CD14-positive monocyte (primary cell): ENCODE data around the gene PWP1. TPM values are rescaled to one million over a fixed set of nuclear protein-coding genes. Genes with fewer than 3 reads are reported as not detected.

ENCODE experiments used
- DNase-seq, 3 donors: peaks; one replicate each; pipeline ENCODE4 v3.0.0-alpha.2; 2011 to 2022
- H2AFZ ChIP-seq: 2 replicates; pipeline ENCODE4 v1.6.0; 2012; ENCODE audit warnings: mild to moderate bottlenecking, low read depth, low read length, inconsistent platforms; ENCODE audit not compliant: insufficient read depth, poor library complexity, severe bottlenecking
- H3K27ac ChIP-seq, 2 donors: 1 replicate in 1 of 2; 2 replicates in 1 of 2; pipeline ENCODE4 v1.5.1; 2012 to 2013; ENCODE audit warnings: low read length in 2 of 2, control low read depth in 1 of 2, inconsistent platforms in 1 of 2, low read depth in 1 of 2, mild to moderate bottlenecking in 1 of 2
- H3K27me3 ChIP-seq, 2 donors: one replicate each; pipeline versions ENCODE4 v1.6.0 to v1.6.1; 2011 to 2013; ENCODE audit warnings: low read length in 2 of 2; ENCODE audit not compliant: control insufficient read depth in 2 of 2, insufficient read depth in 2 of 2
- H3K36me3 ChIP-seq, 2 donors: replicated peaks in 1 of 2; 1 replicate in 1 of 2; 2 replicates in 1 of 2; pipeline versions ENCODE4 v1.5.1 to v1.6.1; 2012 to 2013; ENCODE audit warnings: low read length in 2 of 2, control low read depth in 1 of 2, inconsistent platforms in 1 of 2, mild to moderate bottlenecking in 1 of 2; ENCODE audit not compliant: insufficient read depth in 2 of 2, control insufficient read depth in 1 of 2
- H3K4me1 ChIP-seq, 2 donors: 1 replicate in 1 of 2; 2 replicates in 1 of 2; pipeline versions ENCODE4 v1.5.1 to v1.6.1; 2012 to 2013; ENCODE audit warnings: low read length in 2 of 2, control low read depth in 1 of 2, inconsistent platforms in 1 of 2, mild to moderate bottlenecking in 1 of 2, moderate library complexity in 1 of 2; ENCODE audit not compliant: insufficient read depth in 2 of 2, control insufficient read depth in 1 of 2
- H3K4me2 ChIP-seq: replicated peaks from 2 replicates; pipeline ENCODE3; 2012; ENCODE audit warnings: low read length, moderate library complexity, mild to moderate bottlenecking; ENCODE audit not compliant: poor library complexity, severe bottlenecking; ENCODE audit errors: extremely low read depth
- H3K4me3 ChIP-seq, 3 experiments: fragments of 200-600 bp in 1 of 3; sonication (generic) in 1 of 3; replicated peaks in 1 of 3; 1 replicate in 2 of 3; 2 replicates in 1 of 3; pipeline ENCODE4 v1.5.1; 2011 to 2013; ENCODE audit warnings: low read length in 3 of 3, mild to moderate bottlenecking in 3 of 3, control low read depth in 2 of 3, low read depth in 2 of 3, inconsistent platforms in 1 of 3, moderate library complexity in 1 of 3
- H3K79me2 ChIP-seq: 2 replicates; pipeline ENCODE4 v1.6.0; 2012; ENCODE audit warnings: mild to moderate bottlenecking, control low read depth, inconsistent platforms, low read length, moderate library complexity; ENCODE audit not compliant: insufficient read depth
- H3K9ac ChIP-seq: 2 replicates; pipeline ENCODE4 v1.6.0; 2017; ENCODE audit warnings: low read length, mild to moderate bottlenecking; ENCODE audit not compliant: insufficient read depth, poor library complexity, severe bottlenecking
- H3K9me3 ChIP-seq, 2 donors: replicated peaks in 1 of 2; 1 replicate in 1 of 2; 2 replicates in 1 of 2; pipeline versions ENCODE4 v1.5.1 to v1.6.1; 2012 to 2013; ENCODE audit warnings: low read length in 2 of 2, control low read depth in 1 of 2; ENCODE audit not compliant: control insufficient read depth in 1 of 2, insufficient read depth in 1 of 2
- H4K20me1 ChIP-seq: 2 replicates; pipeline ENCODE4 v1.6.0; 2012; ENCODE audit warnings: mild to moderate bottlenecking, low read length, control low read depth, moderate library complexity; ENCODE audit not compliant: insufficient read depth
- H3K27ac Mint-ChIP-seq, 7 donors: one replicate each; pipeline ENCODE4 v1.8.0; 2020; ENCODE audit warnings: mild to moderate bottlenecking in 7 of 7, mixed read lengths in 7 of 7, moderate library complexity in 6 of 7, inconsistent platforms in 2 of 7
- H3K27me3 Mint-ChIP-seq, 3 donors: one replicate each; pipeline ENCODE4 v1.8.0; 2021 to 2022; ENCODE audit warnings: low read depth in 3 of 3, mild to moderate bottlenecking in 3 of 3, mixed read lengths in 3 of 3, moderate library complexity in 3 of 3, inconsistent platforms in 1 of 3
- H3K36me3 Mint-ChIP-seq, 2 donors: one replicate each; pipeline ENCODE4 v1.8.0; 2020; ENCODE audit warnings: mixed read lengths in 2 of 2, inconsistent platforms in 1 of 2, mild to moderate bottlenecking in 1 of 2
- H3K4me1 Mint-ChIP-seq: one replicate; pipeline ENCODE4 v1.8.0; 2020; ENCODE audit warnings: mild to moderate bottlenecking, mixed read lengths
- H3K4me3 Mint-ChIP-seq, 2 donors: one replicate each; pipeline ENCODE4 v1.8.0; 2020; ENCODE audit warnings: mild to moderate bottlenecking in 2 of 2, mixed read lengths in 2 of 2, moderate library complexity in 1 of 2
- H3K9me3 Mint-ChIP-seq, 7 donors: one replicate each; pipeline ENCODE4 v1.8.0; 2020 to 2022; ENCODE audit warnings: mixed read lengths in 7 of 7, mild to moderate bottlenecking in 6 of 7, moderate library complexity in 6 of 7, inconsistent platforms in 2 of 7
- WGBS: methylation state at CpG from one replicate; pipeline ENCODE4 v1.1.5; 2013; ENCODE audit warnings: missing lambda C conversion rate; ENCODE audit not compliant: insufficient coverage; 5-methylcytosine and 5-hydroxymethylcytosine counted together
- intact Hi-C, 2 donors: fragments of 100-400 bp; cut with micrococcal nuclease; formaldehyde crosslinking; loops; one replicate each; pipeline versions ENCODE4 v1.15.0 to v1.15.1; 2023
- polyA plus RNA-seq, 3 donors: library from polyadenylated mRNA; depleted of rRNA in 1 of 3; unstranded in 2 of 3; stranded (reverse) in 1 of 3; fragments of 300-500 nt in 2 of 3; fragments of >200 nt in 1 of 3; fragmentation: Illumina TruSeq in 2 of 3; gene quantifications; 1 replicate in 2 of 3; 2 replicates in 1 of 3; pipeline ENCODE4 v1.2.3, GENCODE V29; 2012 to 2021
- TF ChIP-seq, protein P1 (sequence below): fragments of 200-600 bp; IDR thresholded peaks from one replicate; pipeline ENCODE4 v1.8.0; 2022; ENCODE audit warnings: antibody characterized with exemption, mild to moderate bottlenecking

The PWP1 gene
- polyA plus RNA-seq, 3 donors = 27.1 to 29.1 (median 28.0) TPM

GRCh38 chr12:107660235-107660634 lies 25.4 kb upstream of the PWP1 start:
- H3K27ac ChIP-seq = peak overlapping the region in 1 of 2 donors; percentile 46
- peaks cover 18 to 37% of the 10 kb centered on the region in 2 donors for H3K4me1 ChIP-seq
- Mint-ChIP-seq H3K4me3 (no peak overlapping the region), H3K27ac (peak overlapping the region; percentile 48 to 86 (median 69)), H3K9me3 (peaks cover 0 to 4% (median 0%) of the 10 kb centered on the region in 7 donors), H3K4me1 (peaks cover 35% of the 10 kb centered on the region), H3K27me3 (peaks cover 2 to 4% (median 3%) of the 10 kb centered on the region in 3 donors), H3K36me3 (peaks cover 4 to 12% of the 10 kb centered on the region in 2 donors)
- no peaks in the 10 kb centered on the region for H3K27me3 ChIP-seq
- no peak overlapping the region for H3K4me3 ChIP-seq
- H3K4me2 ChIP-seq = no peak overlapping the region
- H2AFZ ChIP-seq = no peak overlapping the region
- peaks cover 0 to 6% of the 10 kb centered on the region in 2 donors for H3K36me3 ChIP-seq
- H3K79me2 ChIP-seq = no peaks in the 10 kb centered on the region
- no peaks in the 10 kb centered on the region for H4K20me1 ChIP-seq
- H3K9ac ChIP-seq = no peak overlapping the region
- H3K9me3 ChIP-seq = no peaks in the 10 kb centered on the region
- DNase-seq = peak; percentile 64 to 84 (median 68)
- intact Hi-C loops = no loop called here
- TF ChIP-seq, protein P1, sequence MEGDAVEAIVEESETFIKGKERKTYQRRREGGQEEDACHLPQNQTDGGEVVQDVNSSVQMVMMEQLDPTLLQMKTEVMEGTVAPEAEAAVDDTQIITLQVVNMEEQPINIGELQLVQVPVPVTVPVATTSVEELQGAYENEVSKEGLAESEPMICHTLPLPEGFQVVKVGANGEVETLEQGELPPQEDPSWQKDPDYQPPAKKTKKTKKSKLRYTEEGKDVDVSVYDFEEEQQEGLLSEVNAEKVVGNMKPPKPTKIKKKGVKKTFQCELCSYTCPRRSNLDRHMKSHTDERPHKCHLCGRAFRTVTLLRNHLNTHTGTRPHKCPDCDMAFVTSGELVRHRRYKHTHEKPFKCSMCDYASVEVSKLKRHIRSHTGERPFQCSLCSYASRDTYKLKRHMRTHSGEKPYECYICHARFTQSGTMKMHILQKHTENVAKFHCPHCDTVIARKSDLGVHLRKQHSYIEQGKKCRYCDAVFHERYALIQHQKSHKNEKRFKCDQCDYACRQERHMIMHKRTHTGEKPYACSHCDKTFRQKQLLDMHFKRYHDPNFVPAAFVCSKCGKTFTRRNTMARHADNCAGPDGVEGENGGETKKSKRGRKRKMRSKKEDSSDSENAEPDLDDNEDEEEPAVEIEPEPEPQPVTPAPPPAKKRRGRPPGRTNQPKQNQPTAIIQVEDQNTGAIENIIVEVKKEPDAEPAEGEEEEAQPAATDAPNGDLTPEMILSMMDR = no peak
- WGBS = 22% methylated on average over 6 of the region's 8 CpGs

DNA sequence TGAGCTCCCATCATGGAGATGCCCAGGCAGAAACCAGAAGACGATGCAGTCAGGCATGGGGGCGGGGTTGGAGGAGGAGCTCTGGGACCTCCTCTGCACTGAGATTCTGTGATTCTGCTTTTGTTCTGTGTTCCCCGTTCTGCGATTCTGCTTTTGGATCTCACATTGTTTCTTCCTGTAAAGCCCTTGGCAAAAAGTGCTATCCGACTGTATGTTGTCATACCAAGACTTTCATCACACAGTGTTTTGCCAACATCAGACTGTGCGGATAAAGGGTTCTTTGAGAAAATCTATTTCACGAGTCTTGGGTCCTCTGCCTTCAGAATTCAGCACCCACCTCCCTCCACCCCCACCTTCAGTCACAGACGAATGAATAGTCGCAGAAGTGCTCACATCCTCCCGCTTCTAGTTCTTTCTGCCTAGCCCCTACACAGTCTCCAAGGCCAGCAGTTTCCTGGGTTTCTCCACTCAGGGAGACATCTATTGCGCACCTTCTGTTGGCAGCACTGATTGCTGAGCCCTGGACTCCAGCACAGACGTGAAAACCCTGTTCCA lies 24.7 kb upstream of the PWP1 start:
- Histone ChIP-seq H3K79me2 (no peaks in the 10 kb centered on the region), H3K27me3 (no peaks in the 10 kb centered on the region), H3K36me3 (peaks cover 0 to 6% of the 10 kb centered on the region in 2 donors), H3K9ac (no peak overlapping the region), H3K4me3 (no peak overlapping the region), H2AFZ (no peak overlapping the region), H3K9me3 (no peaks in the 10 kb centered on the region), H3K27ac (peak overlapping the region in 1 of 2 donors; percentile 46), H3K4me1 (peaks cover 18 to 37% of the 10 kb centered on the region in 2 donors), H3K4me2 (no peak overlapping the region), H4K20me1 (no peaks in the 10 kb centered on the region)
- Mint-ChIP-seq H3K4me1 (peaks cover 35% of the 10 kb centered on the region), H3K9me3 (peaks cover 0 to 4% (median 0%) of the 10 kb centered on the region in 7 donors), H3K27me3 (peaks cover 2 to 7% (median 4%) of the 10 kb centered on the region in 3 donors), H3K27ac (peak overlapping the region; percentile 48 to 86 (median 69)), H3K4me3 (no peak overlapping the region), H3K36me3 (peaks cover 4 to 12% of the 10 kb centered on the region in 2 donors)
- 90% methylated on average over 12 of the region's 12 CpGs for WGBS
- TF ChIP-seq, protein P1 = no peak
- peak in 1 of 3 donors; percentile 12 for DNase-seq
- intact Hi-C loops = no loop called here
